ENCODE measurements around the gene RUFY2. TPM values are rescaled to one million over a fixed set of nuclear protein-coding genes. Genes with fewer than 3 reads are reported as not detected.

RUFY2 gene
- total and polyA plus RNA-seq, 2 donors (not counting 3 experiments of a cell fraction or from before 2014, with no cell fraction given): 5.7 to 24.2 TPM

GRCh38 chr10:68446179-68446578 is 39.1 kb upstream of the RUFY2 start:
- ChIA-PET CTCF (interaction anchor here (1.1 kb wide), 1 partner anchor 39 kb away, joined by 4 read pairs; the partner anchor contains the start of gene RUFY2), POLR2A (no interaction called here)
- no peak for DNase-seq (ENCODE audit: low read depth, low spot score)
- H3K4me3 ChIP-seq (replicated peaks in 1 of 3; ENCODE audit: insufficient read depth in 1 of 3, low read depth in 1 of 3, low read length in 3 of 3): no peak overlapping the region
- FAIRE-seq: no peak
- H3K4me2 ChIP-seq (ENCODE audit: insufficient read depth, low read length): no peak overlapping the region
- no peaks in the 10 kb centered on the region for H3K79me2 ChIP-seq (ENCODE audit: control insufficient read depth, insufficient read depth, low read length)
- TF ChIP-seq FOS (IDR thresholded peaks at IDR 0.05; ENCODE audit: borderline replicate concordance, insufficient read depth, low read length) (no peak), GATA2 (IDR thresholded peaks at IDR 0.05; ENCODE audit: insufficient read depth, insufficient read length, low read depth, low read length) (no peak), MAX (IDR thresholded peaks at IDR 0.05; ENCODE audit: insufficient read depth, insufficient read length) (no peak)
- H3K27ac ChIP-seq (ENCODE audit: insufficient read depth, low read depth, low read length): no peak overlapping the region
- dilution Hi-C loops (cut with MboI; ENCODE audit: extremely low pct_ligation_motif_present, low sequenced_read_pairs) (no loop called here), intact Hi-C loops (cut with micrococcal nuclease) (no loop called here)
- H3K27me3 ChIP-seq (ENCODE audit: control insufficient read depth in 2 of 2, insufficient read depth in 2 of 2, low read length in 2 of 2): no peaks in the 10 kb centered on the region
- no peaks in the 10 kb centered on the region for H3K9me1 ChIP-seq (replicated peaks; ENCODE audit: control insufficient read depth, extremely low read depth, insufficient read depth, low read length)
- H2AFZ ChIP-seq (ENCODE audit: low read depth, low read length): no peak overlapping the region
- no peaks in the 10 kb centered on the region for H3K36me3 ChIP-seq (ENCODE audit: control insufficient read depth in 2 of 2, extremely low read depth in 1 of 2, insufficient read depth in 2 of 2, low read length in 2 of 2)
- no peak overlapping the region for H3K9ac ChIP-seq (replicated peaks; ENCODE audit: extremely low read depth, insufficient read depth, low read length)
- no peaks in the 10 kb centered on the region for H3K9me3 ChIP-seq (replicated peaks; ENCODE audit: control insufficient read depth, insufficient read depth, low read length)
- no peaks in the 10 kb centered on the region for H3K4me1 ChIP-seq (ENCODE audit: control insufficient read depth, extremely low read depth, insufficient read depth, low read length)
- H4K20me1 ChIP-seq (replicated peaks; ENCODE audit: control insufficient read depth, extremely low read depth, insufficient read depth, low read length): no peaks in the 10 kb centered on the region
- no TSS peak for BruUV-seq (replicated peaks)

DNA sequence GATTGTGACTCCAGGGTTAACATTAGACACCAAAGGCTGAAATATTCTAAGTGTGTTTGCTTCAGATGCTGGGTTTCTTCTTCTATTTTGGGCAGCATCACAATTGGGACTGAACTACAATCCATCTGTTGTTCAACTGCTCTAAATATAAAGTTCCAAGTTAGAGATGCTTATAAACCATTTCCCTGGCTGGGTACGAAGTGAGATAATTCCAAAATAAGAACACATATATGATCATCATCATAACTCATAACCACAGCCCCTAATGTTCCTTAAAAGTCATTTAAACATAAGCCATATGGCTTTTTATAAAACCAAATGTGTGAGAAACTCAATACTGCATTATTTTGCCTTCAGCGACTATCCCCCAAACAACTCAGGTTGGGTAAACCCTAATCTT is 35.9 kb upstream of the RUFY2 start:
- dilution Hi-C loops (cut with MboI; ENCODE audit: extremely low pct_ligation_motif_present, low sequenced_read_pairs) (no loop called here), intact Hi-C loops (cut with micrococcal nuclease) (no loop called here)
- no peak overlapping the region for H3K4me3 ChIP-seq (replicated peaks in 1 of 3; ENCODE audit: insufficient read depth in 1 of 3, low read depth in 1 of 3, low read length in 3 of 3)
- no peaks in the 10 kb centered on the region for H4K20me1 ChIP-seq (replicated peaks; ENCODE audit: control insufficient read depth, extremely low read depth, insufficient read depth, low read length)
- H2AFZ ChIP-seq (ENCODE audit: low read depth, low read length): no peak overlapping the region
- no peaks in the 10 kb centered on the region for H3K9me3 ChIP-seq (replicated peaks; ENCODE audit: control insufficient read depth, insufficient read depth, low read length)
- no peak overlapping the region for H3K9ac ChIP-seq (replicated peaks; ENCODE audit: extremely low read depth, insufficient read depth, low read length)
- no peaks in the 10 kb centered on the region for H3K4me1 ChIP-seq (ENCODE audit: control insufficient read depth, extremely low read depth, insufficient read depth, low read length)
- no peak for DNase-seq (ENCODE audit: low read depth, low spot score)
- H3K27ac ChIP-seq (ENCODE audit: insufficient read depth, low read depth, low read length): no peak overlapping the region
- ChIA-PET CTCF (no interaction called here), POLR2A (no interaction called here)
- no peaks in the 10 kb centered on the region for H3K27me3 ChIP-seq (ENCODE audit: control insufficient read depth in 2 of 2, insufficient read depth in 2 of 2, low read length in 2 of 2)
- no peak for FAIRE-seq
- BruUV-seq (replicated peaks): no TSS peak
- TF ChIP-seq POLR2AphosphoS5 (IDR thresholded peaks at IDR 0.05; ENCODE audit: insufficient read depth, low read depth, low read length) (no peak), MYC (IDR thresholded peaks at IDR 0.05; ENCODE audit: low read depth, low read length) (no peak), FOS (IDR thresholded peaks at IDR 0.05; ENCODE audit: borderline replicate concordance, insufficient read depth, low read length) (no peak), EZH2 (IDR thresholded peaks at IDR 0.05; ENCODE audit: borderline replicate concordance, low read depth, low read length, severe bottlenecking) (no peak), JUN (IDR thresholded peaks at IDR 0.05; ENCODE audit: borderline replicate concordance, insufficient read depth, insufficient read length, low read depth) (no peak), GATA2 (IDR thresholded peaks at IDR 0.05; ENCODE audit: insufficient read depth, insufficient read length, low read depth, low read length) (no peak), MAX (IDR thresholded peaks at IDR 0.05; ENCODE audit: insufficient read depth, insufficient read length) (no peak), POLR2A (IDR thresholded peaks at IDR 0.05; ENCODE audit: low read depth, low read length) (no peak)
- TF ChIP-seq, protein P1, sequence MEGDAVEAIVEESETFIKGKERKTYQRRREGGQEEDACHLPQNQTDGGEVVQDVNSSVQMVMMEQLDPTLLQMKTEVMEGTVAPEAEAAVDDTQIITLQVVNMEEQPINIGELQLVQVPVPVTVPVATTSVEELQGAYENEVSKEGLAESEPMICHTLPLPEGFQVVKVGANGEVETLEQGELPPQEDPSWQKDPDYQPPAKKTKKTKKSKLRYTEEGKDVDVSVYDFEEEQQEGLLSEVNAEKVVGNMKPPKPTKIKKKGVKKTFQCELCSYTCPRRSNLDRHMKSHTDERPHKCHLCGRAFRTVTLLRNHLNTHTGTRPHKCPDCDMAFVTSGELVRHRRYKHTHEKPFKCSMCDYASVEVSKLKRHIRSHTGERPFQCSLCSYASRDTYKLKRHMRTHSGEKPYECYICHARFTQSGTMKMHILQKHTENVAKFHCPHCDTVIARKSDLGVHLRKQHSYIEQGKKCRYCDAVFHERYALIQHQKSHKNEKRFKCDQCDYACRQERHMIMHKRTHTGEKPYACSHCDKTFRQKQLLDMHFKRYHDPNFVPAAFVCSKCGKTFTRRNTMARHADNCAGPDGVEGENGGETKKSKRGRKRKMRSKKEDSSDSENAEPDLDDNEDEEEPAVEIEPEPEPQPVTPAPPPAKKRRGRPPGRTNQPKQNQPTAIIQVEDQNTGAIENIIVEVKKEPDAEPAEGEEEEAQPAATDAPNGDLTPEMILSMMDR (IDR thresholded peaks at IDR 0.05; ENCODE audit: extremely low read depth in 1 of 2, insufficient read depth in 1 of 2, low read depth in 1 of 2, low read length in 2 of 2): no peak
- H3K9me1 ChIP-seq (replicated peaks; ENCODE audit: control insufficient read depth, extremely low read depth, insufficient read depth, low read length): no peaks in the 10 kb centered on the region
- no peaks in the 10 kb centered on the region for H3K36me3 ChIP-seq (ENCODE audit: control insufficient read depth in 2 of 2, extremely low read depth in 1 of 2, insufficient read depth in 2 of 2, low read length in 2 of 2)
- no peak overlapping the region for H3K4me2 ChIP-seq (ENCODE audit: insufficient read depth, low read length)
- H3K79me2 ChIP-seq (ENCODE audit: control insufficient read depth, insufficient read depth, low read length): no peaks in the 10 kb centered on the region

All from endothelial cell of umbilical vein (primary cell).